HCT116 (cell line): ENCODE measurements around the gene MEI1. TPM values are rescaled to one million over a fixed set of nuclear protein-coding genes. Genes with fewer than 3 reads are reported as not detected.

ENCODE experiments used
- ATAC-seq: fragments of 200-7000 bp; cut with Tn5 transposase; 2 replicates; pipeline ENCODE4 v1.9.1; 2020; ENCODE audit warnings: mild to moderate bottlenecking, moderate library complexity
- BruUV-seq: library from RNA; stranded (reverse); fragments of 400-500 nt; replicated peaks from 2 replicates; lab custom pipeline; 2021; lab: Mats Ljungman, UMichigan
- CTCF ChIA-PET: fragments of 300-600 bp; sonication (Branson Sonifier 250); formaldehyde crosslinking; loops from one replicate; lab custom pipeline; 2021; ENCODE audit warnings: antibody characterized with exemption; lab: Charles Lee
- POLR2A ChIA-PET: fragments of 300-600, 350-600 bp; sonication (Branson Sonifier 250); formaldehyde crosslinking; loops from one replicate; lab custom pipeline; 2021; ENCODE audit warnings: antibody characterized with exemption; lab: Charles Lee
- RAD21 ChIA-PET, 2 experiments: fragments of 300-600 bp; sonication (Branson Sonifier 250); formaldehyde crosslinking; loops; one replicate each; lab custom pipeline; 2023; ENCODE audit warnings: low total read pairs in 2 of 2; ENCODE audit not compliant: uncharacterized antibody in 2 of 2, unreplicated experiment in 2 of 2, low non-redundant PET in 1 of 2; lab: Charles Lee
- DNase-seq: peaks from one replicate; pipeline ENCODE4 v3.0.0-alpha.2; 2010; ENCODE audit warnings: low read depth, low spot score
- H2AFZ ChIP-seq: fragments of 200-600 bp; shearing (Covaris generic), sonication (generic); 2 replicates; pipeline ENCODE4 v1.6.1; 2017; ENCODE audit warnings: low read depth, mixed run types, mixed read lengths, antibody characterized with exemption, low read length; ENCODE audit not compliant: poor library complexity, severe bottlenecking
- H3K27ac ChIP-seq: 2 replicates; pipeline ENCODE4 v1.5.1; 2012; ENCODE audit warnings: low read depth, low read length
- H3K27me3 ChIP-seq: fragments of 200-600 bp; sonication (generic); 2 replicates; pipeline ENCODE4 v1.6.1; 2016; ENCODE audit warnings: mixed run types, low read length, mixed read lengths; ENCODE audit not compliant: insufficient read depth
- H3K36me3 ChIP-seq, 2 experiments: fragments of 200-500 bp in 1 of 2; fragments of 200-600 bp in 1 of 2; sonication (Bioruptor generic) in 1 of 2; sonication (generic) in 1 of 2; 2 replicates each; pipeline versions ENCODE4 v1.5.1 to v1.6.1; 2014 to 2016; ENCODE audit warnings: low read length in 2 of 2, inconsistent platforms in 1 of 2, mixed read lengths in 1 of 2, mixed run types in 1 of 2; ENCODE audit not compliant: insufficient read depth in 2 of 2, control insufficient read depth in 1 of 2
- H3K4me1 ChIP-seq, 2 experiments: fragments of 200-600 bp in 1 of 2; sonication (generic) in 1 of 2; 2 replicates each; pipeline versions ENCODE4 v1.5.1 to v1.6.1; 2012 to 2017; ENCODE audit warnings: low read length in 2 of 2, inconsistent platforms in 1 of 2, mild to moderate bottlenecking in 1 of 2, mixed read lengths in 1 of 2, mixed run types in 1 of 2, moderate library complexity in 1 of 2; ENCODE audit not compliant: insufficient read depth in 2 of 2, control insufficient read depth in 1 of 2
- H3K4me2 ChIP-seq: fragments of 200-600 bp; sonication (generic); 2 replicates; pipeline ENCODE4 v1.6.1; 2017; ENCODE audit warnings: mixed run types, low read length, mixed read lengths
- H3K4me3 ChIP-seq, 2 experiments: fragments of 200-600 bp in 1 of 2; sonication (generic) in 1 of 2; replicated peaks in 1 of 2; 2 replicates each; pipeline ENCODE4 v1.5.1; 2011 to 2016; ENCODE audit warnings: low read length in 2 of 2, control low read depth in 1 of 2, low read depth in 1 of 2, mild to moderate bottlenecking in 1 of 2, mixed read lengths in 1 of 2, mixed run types in 1 of 2
- H3K79me2 ChIP-seq: fragments of 200-600 bp; sonication (generic); 2 replicates; pipeline ENCODE4 v1.6.1; 2017; ENCODE audit warnings: mild to moderate bottlenecking, mixed run types, low read length, moderate library complexity, mixed read lengths; ENCODE audit not compliant: insufficient read depth
- H3K9ac ChIP-seq: fragments of 200-600 bp; sonication (generic); 2 replicates; pipeline ENCODE4 v1.6.1; 2016; ENCODE audit warnings: low read length, mixed read lengths
- H3K9me2 ChIP-seq: fragments of 200-600 bp; sonication (generic), shearing (Covaris generic); 2 replicates; pipeline ENCODE4 v1.6.1; 2017; ENCODE audit warnings: mixed run types, mild to moderate bottlenecking, moderate library complexity; ENCODE audit not compliant: insufficient read depth
- H3K9me3 ChIP-seq, 2 experiments: fragments of 200-500 bp in 1 of 2; fragments of 200-600 bp in 1 of 2; sonication (Bioruptor generic) in 1 of 2; sonication (generic) in 1 of 2; 2 replicates each; pipeline ENCODE4 v1.6.1; 2014 to 2017; ENCODE audit warnings: low read length in 2 of 2, mixed read lengths in 2 of 2, inconsistent platforms in 1 of 2, low read depth in 1 of 2, mild to moderate bottlenecking in 1 of 2, mixed run types in 1 of 2, moderate library complexity in 1 of 2; ENCODE audit not compliant: control insufficient read depth in 1 of 2, insufficient read depth in 1 of 2
- H4K20me1 ChIP-seq: fragments of 200-600 bp; sonication (generic), shearing (Covaris generic); 2 replicates; pipeline ENCODE4 v1.6.1; 2017; ENCODE audit warnings: mixed run types, mild to moderate bottlenecking, moderate library complexity; ENCODE audit not compliant: insufficient read depth
- ATF3 ChIP-seq: IDR thresholded peaks from 2 replicates; pipeline ENCODE4 v1.6.1; 2012
- CBX3 ChIP-seq: IDR thresholded peaks from 2 replicates; pipeline ENCODE4 v1.6.1; 2012; ENCODE audit warnings: low read depth
- CEBPB ChIP-seq: IDR thresholded peaks from 2 replicates; pipeline ENCODE4 v1.6.1; 2012; ENCODE audit warnings: low read depth
- CTCF ChIP-seq, 3 experiments: fragments of 200-600 bp in 1 of 3; sonication (generic) in 1 of 3; IDR thresholded peaks in 2 of 3; conservative IDR thresholded peaks in 1 of 3; 2 replicates each; pipeline ENCODE4 v1.5.1; 2012 to 2017; ENCODE audit warnings: low read depth in 2 of 3, low read length in 2 of 3, antibody characterized with exemption in 1 of 3, borderline replicate concordance in 1 of 3, control low read depth in 1 of 3, mild to moderate bottlenecking in 1 of 3, mixed read lengths in 1 of 3, mixed run types in 1 of 3, moderate library complexity in 1 of 3; ENCODE audit not compliant: insufficient read depth in 1 of 3
- ELF1 ChIP-seq: IDR thresholded peaks from 2 replicates; pipeline ENCODE4 v1.6.1; 2012; ENCODE audit warnings: low read depth, borderline replicate concordance
- EZH2 ChIP-seq: fragments of 200-600 bp; sonication (generic); IDR thresholded peaks from 2 replicates; pipeline ENCODE4 v1.6.1; 2017; ENCODE audit warnings: antibody characterized with exemption, mixed run types
- EZH2phosphoT487 ChIP-seq: fragments of 200-600 bp; IDR thresholded peaks from 2 replicates; pipeline ENCODE4 v1.6.1; 2018; ENCODE audit warnings: antibody characterized with exemption, borderline replicate concordance
- JUND ChIP-seq: IDR thresholded peaks from 2 replicates; pipeline ENCODE4 v1.6.1; 2012
- REST ChIP-seq: IDR thresholded peaks from 2 replicates; pipeline ENCODE4 v1.6.1; 2012; ENCODE audit warnings: low read depth
- SIN3A ChIP-seq: IDR thresholded peaks from 2 replicates; pipeline ENCODE4 v1.6.1; 2012; ENCODE audit warnings: low read depth
- SP1 ChIP-seq: IDR thresholded peaks from 2 replicates; pipeline ENCODE4 v1.6.1; 2012; ENCODE audit warnings: low read depth
- SRF ChIP-seq: IDR thresholded peaks from 2 replicates; pipeline ENCODE4 v1.6.1; 2012; ENCODE audit warnings: low read depth
- TCF7L2 ChIP-seq: IDR thresholded peaks from 2 replicates; pipeline ENCODE4 v1.7.0; 2011; ENCODE audit warnings: borderline replicate concordance, inconsistent platforms; ENCODE audit not compliant: insufficient read depth, insufficient read length; ENCODE audit errors: extremely low read depth
- ZFX ChIP-seq: fragments of 450-650 bp; IDR thresholded peaks from 2 replicates; pipeline ENCODE4 v1.6.1; 2017
- intact Hi-C: fragments of 100-400 bp; cut with micrococcal nuclease; formaldehyde crosslinking; loops from 2 replicates; pipeline ENCODE4 v1.10.0; 2022
- total RNA-seq: library from RNA; stranded (reverse); gene quantifications from one replicate; pipeline ENCODE4 v1.2.1, GENCODE V29; 2021; ENCODE audit not compliant: unreplicated experiment

Gene MEI1
- total RNA-seq, 1 experiment from 2014 or later, result 0.64 TPM

- POLR2A ChIA-PET, result no interaction called here
- Histone ChIP-seq H3K4me2 (no peak overlapping the region), H3K9me3 (no peaks in the 10 kb centered on the region), H3K27ac (no peak overlapping the region), H3K9ac (no peak overlapping the region), H2AFZ (no peak overlapping the region), H3K9me2 (no peaks in the 10 kb centered on the region), H3K4me3 (no peak overlapping the region), H3K27me3 (no peaks in the 10 kb centered on the region), H3K36me3 (no peaks in the 10 kb centered on the region), H4K20me1 (peaks cover 6% of the 10 kb centered on the region), H3K79me2 (peaks cover 95% of the 10 kb centered on the region), H3K4me1 (peaks cover 22 to 29% of the 10 kb centered on the region in 2 experiments)
- ATAC-seq (no peak), DNase-seq (no peak)
- intact Hi-C loops, result no loop called here
- BruUV-seq, result no TSS peak
- RAD21 ChIA-PET, result no interaction called here
- CTCF ChIA-PET, result no interaction called here
- TF ChIP-seq ELF1 (no peak), ZFX (no peak), SIN3A (no peak)
Observed at GRCh38 chr22:41844513-41844912, 145.2 kb downstream of the MEI1 start.

- no peaks in the 10 kb centered on the region for H3K9me2 ChIP-seq
- peaks cover under 1% of the 10 kb centered on the region for H4K20me1 ChIP-seq
- no peaks in the 10 kb centered on the region for H3K36me3 ChIP-seq
- no peak overlapping the region for H3K4me2 ChIP-seq
- H3K9ac ChIP-seq, result no peak overlapping the region
- ChIA-PET CTCF (no interaction called here), RAD21 (no interaction called here), POLR2A (no interaction called here)
- H3K27me3 ChIP-seq, result no peaks in the 10 kb centered on the region
- peaks cover 93% of the 10 kb centered on the region for H3K79me2 ChIP-seq
- no peak for ATAC-seq
- TSS peak; percentile 11 for BruUV-seq
- intact Hi-C loops, result no loop called here
- H3K27ac ChIP-seq, result no peak overlapping the region
- no peak for DNase-seq
- TF ChIP-seq SRF (no peak), JUND (no peak), SP1 (no peak), TCF7L2 (no peak), CEBPB (no peak), REST (no peak), CTCF (IDR thresholded peaks at IDR 0.05 in 2 of 3, conservative IDR thresholded peaks at IDR 0.05 in 1 of 3; ENCODE audit: borderline replicate concordance in 1 of 3, insufficient read depth in 1 of 3, low read depth in 2 of 3, low read length in 2 of 3) (no peak), SIN3A (no peak), EZH2 (no peak), CBX3 (no peak), ATF3 (no peak), ELF1 (no peak), EZH2phosphoT487 (no peak)
- H3K9me3 ChIP-seq, result no peaks in the 10 kb centered on the region
- peaks cover 17 to 25% of the 10 kb centered on the region in 2 experiments for H3K4me1 ChIP-seq
- no peak overlapping the region for H2AFZ ChIP-seq
- no peak overlapping the region for H3K4me3 ChIP-seq
Observed at GRCh38 chr22:41845380-41846267, 146.3 kb downstream of the MEI1 start.
